Natural killer cell treated with Interleukin-12 subunit alpha and Interleukin-12 subunit beta and Interleukin-15 and Interleukin-18, amount 100 ng/mL, for 72 hours (primary cell): ENCODE measurements around the gene PSENEN. TPM values are rescaled to one million over a fixed set of nuclear protein-coding genes. Genes with fewer than 3 reads are reported as not detected.

ENCODE experiments used
- ATAC-seq, 2 donors: fragments of 150-1000 bp; cut with Tn5 transposase in 1 of 2; sonication (Bioruptor Pico), chemical (Tn5 transposase) in 1 of 2; 2 replicates each; pipeline ENCODE4 v1.10.0; 2021
- DNase-seq: peaks from one replicate; pipeline ENCODE4 v3.0.0; 2022; ENCODE audit warnings: low spot score
- H3K27ac Mint-ChIP-seq, 2 donors: 1 replicate in 1 of 2; 2 replicates in 1 of 2; pipeline ENCODE4 v1.8.0; 2022; ENCODE audit warnings: mixed read lengths in 2 of 2, mild to moderate bottlenecking in 1 of 2, moderate library complexity in 1 of 2
- H3K27me3 Mint-ChIP-seq, 2 donors: 1 replicate in 1 of 2; 2 replicates in 1 of 2; pipeline ENCODE4 v1.8.0; 2022; ENCODE audit warnings: mixed read lengths in 2 of 2
- H3K36me3 Mint-ChIP-seq: one replicate; pipeline ENCODE4 v1.8.0; 2022; ENCODE audit warnings: mixed read lengths
- H3K4me1 Mint-ChIP-seq, 2 donors: 1 replicate in 1 of 2; 2 replicates in 1 of 2; pipeline ENCODE4 v1.8.0; 2022; ENCODE audit warnings: low read depth in 2 of 2, mixed read lengths in 2 of 2, mild to moderate bottlenecking in 1 of 2
- H3K4me3 Mint-ChIP-seq: one replicate; pipeline ENCODE4 v1.8.0; 2022; ENCODE audit warnings: mixed read lengths
- H3K9me3 Mint-ChIP-seq: 2 replicates; pipeline ENCODE4 v1.8.0; 2022; ENCODE audit warnings: mixed read lengths
- total RNA-seq, 2 donors: library from RNA; stranded (reverse); gene quantifications; one replicate each; pipeline ENCODE4 v1.2.3, GENCODE V29; 2022

Gene PSENEN
- total RNA-seq, 2 donors from 2014 or later = 66.4 to 84.2 TPM

- Mint-ChIP-seq H3K4me3 (peak overlapping the region; percentile 98), H3K9me3 (no peaks in the 10 kb centered on the region), H3K36me3 (no peaks in the 10 kb centered on the region), H3K4me1 (peaks cover 47 to 49% of the 10 kb centered on the region in 2 donors), H3K27me3 (no peaks in the 10 kb centered on the region), H3K27ac (peak overlapping the region; percentile 94 to 97)
- no peak for DNase-seq
- no peak for ATAC-seq
Measured at GRCh38 chr19:35743640-35744429, 1.6 kb upstream of the PSENEN start.

GRCh38 chr19:35744430-35745327 lies 772 bp upstream of the PSENEN start:
- H3K36me3 Mint-ChIP-seq = no peaks in the 10 kb centered on the region
- DNase-seq = peak; percentile 95
- H3K4me1 Mint-ChIP-seq = peaks cover 47 to 55% of the 10 kb centered on the region in 2 donors
- H3K27ac Mint-ChIP-seq = peak overlapping the region; percentile 94 to 97
- H3K9me3 Mint-ChIP-seq = no peaks in the 10 kb centered on the region
- peak overlapping the region; percentile 98 for H3K4me3 Mint-ChIP-seq
- H3K27me3 Mint-ChIP-seq = no peaks in the 10 kb centered on the region
- ATAC-seq = peak; percentile 71 to 77

- no peaks in the 10 kb centered on the region for H3K9me3 Mint-ChIP-seq
- H3K27me3 Mint-ChIP-seq = no peaks in the 10 kb centered on the region
- H3K27ac Mint-ChIP-seq = peak overlapping the region; percentile 94 to 97
- peak overlapping the region; percentile 98 for H3K4me3 Mint-ChIP-seq
- no peak for DNase-seq
- H3K36me3 Mint-ChIP-seq = no peaks in the 10 kb centered on the region
- ATAC-seq = no peak
- H3K4me1 Mint-ChIP-seq = peaks cover 45 to 51% of the 10 kb centered on the region in 2 donors
Measured at GRCh38 chr19:35746087-35746462, 624 bp downstream of the PSENEN start.

GRCh38 chr19:35746531-35746930 lies 1.1 kb downstream of the PSENEN start:
- H3K27ac Mint-ChIP-seq = peak overlapping the region; percentile 94 to 97
- H3K36me3 Mint-ChIP-seq = no peaks in the 10 kb centered on the region
- H3K9me3 Mint-ChIP-seq = no peaks in the 10 kb centered on the region
- H3K4me1 Mint-ChIP-seq = peaks cover 45 to 50% of the 10 kb centered on the region in 2 donors
- ATAC-seq (no peak), DNase-seq (no peak)
- H3K27me3 Mint-ChIP-seq = no peaks in the 10 kb centered on the region
- H3K4me3 Mint-ChIP-seq = peak overlapping the region; percentile 98

- DNase-seq (peak; percentile 99), ATAC-seq (peak; percentile 86 to 90)
- Mint-ChIP-seq H3K4me1 (peaks cover 36 to 41% of the 10 kb centered on the region in 2 donors), H3K4me3 (peak within 1 kb of the TSS; percentile 98), H3K27me3 (no peaks in the 10 kb centered on the region), H3K9me3 (no peaks in the 10 kb centered on the region), H3K27ac (peak within 1 kb of the TSS; percentile 76 to 94), H3K36me3 (no peaks in the 10 kb centered on the region)
Measured at GRCh38 chr19:35748106-35749020, 2.9 kb downstream of the PSENEN start, which contains the start of gene LIN37. Gene LIN37, plus strand, starts transcription at chr19:35748576. Its CDS starts 149 bp downstream, at chr19:35748725.

- H3K27ac Mint-ChIP-seq = peak overlapping the region in 1 of 2 donors; percentile 64
Measured at GRCh38 chr19:35750167-35750566, 4.7 kb downstream of the PSENEN start.

GRCh38 chr19:35751839-35752745 lies 6.6 kb downstream of the PSENEN start:
- DNase-seq (no peak), ATAC-seq (no peak)
- Mint-ChIP-seq H3K27ac (no peak overlapping the region), H3K27me3 (peaks cover 0 to 11% of the 10 kb centered on the region in 2 donors), H3K9me3 (no peaks in the 10 kb centered on the region), H3K4me1 (peaks cover 28 to 34% of the 10 kb centered on the region in 2 donors), H3K36me3 (no peaks in the 10 kb centered on the region), H3K4me3 (no peak overlapping the region)

More at GRCh38 chr19:35750167-35750566, 4.7 kb downstream of the PSENEN start:
- Mint-ChIP-seq H3K9me3 (no peaks in the 10 kb centered on the region), H3K27me3 (peaks cover 0 to 6% of the 10 kb centered on the region in 2 donors), H3K4me3 (peak overlapping the region; percentile 41), H3K4me1 (peaks cover 31 to 32% of the 10 kb centered on the region in 2 donors), H3K36me3 (no peaks in the 10 kb centered on the region)
- ATAC-seq (no peak), DNase-seq (no peak)

- Mint-ChIP-seq H3K27me3 (peaks cover 0 to 11% of the 10 kb centered on the region in 2 donors), H3K36me3 (no peaks in the 10 kb centered on the region), H3K9me3 (no peaks in the 10 kb centered on the region), H3K4me3 (no peak overlapping the region), H3K27ac (no peak overlapping the region), H3K4me1 (peaks cover 27 to 39% of the 10 kb centered on the region in 2 donors)
- DNase-seq (no peak), ATAC-seq (no peak)
Measured at GRCh38 chr19:35752746-35753350, 7.4 kb downstream of the PSENEN start.

- H3K27ac Mint-ChIP-seq = no peak overlapping the region
- no peaks in the 10 kb centered on the region for H3K36me3 Mint-ChIP-seq
- ATAC-seq = no peak
- no peaks in the 10 kb centered on the region for H3K9me3 Mint-ChIP-seq
- no peak overlapping the region for H3K4me3 Mint-ChIP-seq
- DNase-seq = no peak
- H3K4me1 Mint-ChIP-seq = peaks cover 21 to 33% of the 10 kb centered on the region in 2 donors
- peaks cover 0 to 11% of the 10 kb centered on the region in 2 donors for H3K27me3 Mint-ChIP-seq
Measured at GRCh38 chr19:35753634-35754369, 8.4 kb downstream of the PSENEN start.

GRCh38 chr19:35754370-35755130 lies 9.1 kb downstream of the PSENEN start:
- Mint-ChIP-seq H3K36me3 (no peaks in the 10 kb centered on the region), H3K4me3 (peak overlapping the region; percentile 27), H3K27ac (no peak overlapping the region), H3K9me3 (no peaks in the 10 kb centered on the region), H3K4me1 (peaks cover 21 to 35% of the 10 kb centered on the region in 2 donors), H3K27me3 (peaks cover 0 to 11% of the 10 kb centered on the region in 2 donors)
- ATAC-seq (no peak), DNase-seq (no peak)

- no peaks in the 10 kb centered on the region for H3K36me3 Mint-ChIP-seq
- H3K27ac Mint-ChIP-seq = no peak overlapping the region
- no peaks in the 10 kb centered on the region for H3K9me3 Mint-ChIP-seq
Measured at GRCh38 chr19:35755131-35755549, 9.7 kb downstream of the PSENEN start.

More at GRCh38 chr19:35755131-35755549, 9.7 kb downstream of the PSENEN start:
- H3K4me3 Mint-ChIP-seq = peak overlapping the region; percentile 27
- no peak for ATAC-seq
- DNase-seq = no peak
- H3K27me3 Mint-ChIP-seq = peaks cover 0 to 11% of the 10 kb centered on the region in 2 donors
- peaks cover 19 to 31% of the 10 kb centered on the region in 2 donors for H3K4me1 Mint-ChIP-seq
